HepG2 (cell line): ENCODE measurements around the gene ABHD17B. TPM values are rescaled to one million over a fixed set of nuclear protein-coding genes. Genes with fewer than 3 reads are reported as not detected.

ENCODE experiments used
- CC2D1A ChIP-seq: sonication (generic); formaldehyde crosslinking; IDR thresholded peaks from 2 replicates; pipeline ENCODE4 v1.8.1; 2023; ENCODE audit warnings: mild to moderate bottlenecking, missing genetic modification reagents
- FOXC1 ChIP-seq: sonication (generic); formaldehyde crosslinking; IDR thresholded peaks from 2 replicates; pipeline ENCODE4 v1.8.0; 2022; ENCODE audit warnings: mild to moderate bottlenecking, missing genetic modification reagents, borderline replicate concordance
- GABPA ChIP-seq, 2 experiments: IDR thresholded peaks; 2 replicates each; pipeline ENCODE4 v1.6.1; 2011 to 2016; ENCODE audit warnings: low read depth in 2 of 2, low read length in 1 of 2, missing biosample characterization in 1 of 2, missing genetic modification characterization in 1 of 2
- MAFF ChIP-seq: IDR thresholded peaks from 2 replicates; pipeline ENCODE4 v1.6.1; 2011; ENCODE audit warnings: low read depth, low read length, improper control_type of control experiment
- NFKB2 ChIP-seq: sonication (generic); formaldehyde crosslinking; IDR thresholded peaks from 2 replicates; pipeline ENCODE4 v1.4.0; 2020; ENCODE audit warnings: missing genetic modification reagents, borderline replicate concordance
- PCBP1 ChIP-seq: fragments of 200-400 bp; formaldehyde crosslinking; IDR thresholded peaks from 2 replicates; pipeline ENCODE4 v1.6.1; 2017; ENCODE audit warnings: mild to moderate bottlenecking, low read depth, low read length, borderline replicate concordance
- POLR2AphosphoS2 ChIP-seq: IDR thresholded peaks from 2 replicates; pipeline ENCODE4 v1.6.1; 2011; ENCODE audit warnings: low read depth, low read length, improper control_type of control experiment
- SRSF4 ChIP-seq: fragments of 200-400 bp; formaldehyde crosslinking; IDR thresholded peaks from one replicate; pipeline ENCODE4 v1.6.1; 2018; ENCODE audit warnings: mild to moderate bottlenecking, low read depth, low read length, moderate library complexity; ENCODE audit not compliant: poor library complexity, severe bottlenecking
- TGIF2 ChIP-seq: IDR thresholded peaks from 2 replicates; pipeline ENCODE4 v1.6.1; 2016; ENCODE audit warnings: control low read depth, missing compliant biosample characterization
- YEATS2 ChIP-seq: sonication (generic); formaldehyde crosslinking; IDR thresholded peaks from 2 replicates; pipeline ENCODE4 v1.4.0; 2020; ENCODE audit warnings: missing genetic modification reagents, borderline replicate concordance
- ZFP36L2 ChIP-seq: sonication (generic); formaldehyde crosslinking; IDR thresholded peaks from 2 replicates; pipeline ENCODE4 v1.4.0; 2020; ENCODE audit warnings: missing genetic modification reagents
- ZKSCAN1 ChIP-seq: fragments of 150-350 bp; IDR thresholded peaks from 2 replicates; pipeline ENCODE4 v1.6.1; 2014; ENCODE audit warnings: low read length
- ZNF136 ChIP-seq: sonication (generic); formaldehyde crosslinking; IDR thresholded peaks from 2 replicates; pipeline ENCODE4 v1.8.1; 2022; ENCODE audit warnings: low read depth, mild to moderate bottlenecking, moderate library complexity, missing genetic modification reagents
- ZNF274 ChIP-seq: sonication (generic); formaldehyde crosslinking; IDR thresholded peaks from 2 replicates; pipeline ENCODE4 v1.5.1; 2020; ENCODE audit warnings: mild to moderate bottlenecking, missing genetic modification reagents
- ZNF652 ChIP-seq: IDR thresholded peaks from 2 replicates; pipeline ENCODE4 v1.6.1; 2016; ENCODE audit warnings: low read depth, borderline replicate concordance
- ZNF678 ChIP-seq: sonication (generic); formaldehyde crosslinking; IDR thresholded peaks from 2 replicates; pipeline ENCODE4 v1.4.0; 2020; ENCODE audit warnings: mild to moderate bottlenecking, missing genetic modification reagents
- ZNF788 ChIP-seq: sonication (generic); formaldehyde crosslinking; IDR thresholded peaks from 2 replicates; pipeline ENCODE4 v1.5.0; 2020; ENCODE audit warnings: mild to moderate bottlenecking, missing genetic modification reagents, borderline replicate concordance
- polyA plus RNA-seq, 8 experiments: library from polyadenylated mRNA; depleted of rRNA in 3 of 8; stranded (reverse) in 7 of 8; unstranded in 1 of 8; fragments of >200 nt; fragmentation: Illumina TruSeq in 4 of 8; extraction: Trizol in 4 of 8; gene quantifications; 2 replicates each; pipeline versions ENCODE4 v1.2.1 to v1.2.3, GENCODE V29; 2011 to 2016; ENCODE audit warnings: low read depth in 4 of 8, missing spikeins in 1 of 8, mixed read lengths in 1 of 8; ENCODE audit not compliant: insufficient read depth in 1 of 8
- total RNA-seq, 5 experiments: library from RNA; depleted of rRNA; stranded (reverse); fragments of >200 nt; fragmentation: Illumina TruSeq; extraction: Trizol; gene quantifications; 2 replicates each; pipeline ENCODE4 v1.2.3, GENCODE V29; 2016; ENCODE audit warnings: low read depth in 1 of 5
- TF ChIP-seq, protein P1 (sequence below): sonication (generic); formaldehyde crosslinking; IDR thresholded peaks from 2 replicates; pipeline ENCODE4 v1.5.0; 2020; ENCODE audit warnings: mild to moderate bottlenecking, missing genetic modification reagents, moderate library complexity
- TF ChIP-seq, protein P2 (sequence below): sonication (generic); formaldehyde crosslinking; IDR thresholded peaks from 2 replicates; pipeline ENCODE4 v1.4.0; 2020; ENCODE audit warnings: missing genetic modification reagents
- TF ChIP-seq, protein P3 (sequence below): sonication (generic); formaldehyde crosslinking; IDR thresholded peaks from 2 replicates; pipeline ENCODE4 v1.4.0; 2020; ENCODE audit warnings: mild to moderate bottlenecking, missing genetic modification reagents, borderline replicate concordance

The ABHD17B gene
- total and polyA plus RNA-seq, 2 of the 13 experiments (the other 11 are each of a cell fraction or from before 2014, with no cell fraction given): 11.3 to 22.0 TPM

DNA sequence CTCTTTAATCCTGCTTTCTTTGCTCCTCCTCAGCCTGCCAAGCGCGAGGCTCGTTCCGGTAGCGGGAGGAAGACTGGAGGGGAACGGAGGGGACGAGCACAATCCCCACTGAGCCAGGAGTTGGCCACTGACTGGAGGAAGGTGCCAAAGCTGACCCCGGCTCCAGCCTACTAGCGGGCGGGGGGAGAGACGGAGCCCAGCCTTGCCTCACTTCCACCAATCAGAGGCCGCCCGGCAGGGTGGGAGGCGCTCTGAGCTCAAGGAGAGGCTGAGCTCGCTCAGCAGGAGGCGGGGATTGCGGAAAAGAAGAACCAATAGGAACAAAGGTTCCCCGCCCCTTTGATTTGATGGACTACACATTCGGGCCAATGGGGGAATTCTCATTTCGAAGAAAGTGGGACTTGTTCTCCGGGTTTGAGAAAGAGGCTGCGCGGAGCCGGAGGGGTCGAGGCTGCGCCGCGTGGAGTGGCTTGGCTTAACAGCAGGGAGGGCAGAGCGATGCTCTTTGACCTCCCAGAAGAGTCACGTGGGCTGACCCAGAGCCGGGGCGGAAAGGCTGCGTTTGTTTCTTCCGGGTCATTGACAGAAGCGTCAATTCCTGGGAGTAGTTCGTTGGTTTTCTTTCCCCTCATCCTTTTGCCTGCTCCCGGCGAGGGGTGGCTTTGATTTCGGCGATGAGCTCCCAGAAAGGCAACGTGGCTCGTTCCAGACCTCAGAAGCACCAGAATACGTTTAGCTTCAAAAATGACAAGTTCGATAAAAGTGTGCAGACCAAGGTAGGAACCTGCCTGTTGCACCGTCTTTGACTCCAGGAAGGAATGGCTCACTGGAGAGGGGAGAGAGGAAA lies at the start of gene ABHD17B, which contains the start of gene C9orf85 (continued):
- TF ChIP-seq SRSF4 (no peak), ZNF652 (CRISPR knock-in tag) (no peak), ZNF678 (CRISPR knock-in tag) (no peak), FOXC1 (CRISPR knock-in tag) (0 out of 2 replicates have a peak, but pooled peaks have one; percentile 35), NFKB2 (CRISPR knock-in tag) (peak; percentile 31; the same call in 1 of the 2 replicates), MAFF (peak; percentile 17; the same call in 1 of the 2 replicates), ZKSCAN1 (no peak; the same call in 1 of the 2 replicates), CC2D1A (CRISPR knock-in tag) (no peak), ZNF136 (CRISPR knock-in tag) (peak; percentile 85; the same call in 1 of the 2 replicates), ZNF788 (CRISPR knock-in tag) (peak; percentile 59; the same call in 1 of the 2 replicates), PCBP1 (0 out of 2 replicates have a peak, but pooled peaks have one; percentile 63), ZFP36L2 (no peak), ZNF274 (CRISPR knock-in tag) (peak; percentile 29; the same call in 1 of the 2 replicates), GABPA (IDR thresholded peaks at IDR 0.05; ENCODE audit: low read depth, low read length) (peak; percentile 77), GABPA (CRISPR knock-in tag; IDR thresholded peaks at IDR 0.05; ENCODE audit: low read depth) (peak; percentile 95), TGIF2 (CRISPR knock-in tag) (peak; percentile 71), YEATS2 (peak; percentile 77; the same call in 1 of the 2 replicates), POLR2AphosphoS2 (no peak; the same call in 1 of the 2 replicates)
- TF ChIP-seq, protein P1, sequence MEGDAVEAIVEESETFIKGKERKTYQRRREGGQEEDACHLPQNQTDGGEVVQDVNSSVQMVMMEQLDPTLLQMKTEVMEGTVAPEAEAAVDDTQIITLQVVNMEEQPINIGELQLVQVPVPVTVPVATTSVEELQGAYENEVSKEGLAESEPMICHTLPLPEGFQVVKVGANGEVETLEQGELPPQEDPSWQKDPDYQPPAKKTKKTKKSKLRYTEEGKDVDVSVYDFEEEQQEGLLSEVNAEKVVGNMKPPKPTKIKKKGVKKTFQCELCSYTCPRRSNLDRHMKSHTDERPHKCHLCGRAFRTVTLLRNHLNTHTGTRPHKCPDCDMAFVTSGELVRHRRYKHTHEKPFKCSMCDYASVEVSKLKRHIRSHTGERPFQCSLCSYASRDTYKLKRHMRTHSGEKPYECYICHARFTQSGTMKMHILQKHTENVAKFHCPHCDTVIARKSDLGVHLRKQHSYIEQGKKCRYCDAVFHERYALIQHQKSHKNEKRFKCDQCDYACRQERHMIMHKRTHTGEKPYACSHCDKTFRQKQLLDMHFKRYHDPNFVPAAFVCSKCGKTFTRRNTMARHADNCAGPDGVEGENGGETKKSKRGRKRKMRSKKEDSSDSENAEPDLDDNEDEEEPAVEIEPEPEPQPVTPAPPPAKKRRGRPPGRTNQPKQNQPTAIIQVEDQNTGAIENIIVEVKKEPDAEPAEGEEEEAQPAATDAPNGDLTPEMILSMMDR (CRISPR knock-in tag): 0 out of 2 replicates have a peak, but pooled peaks have one; percentile 6
- TF ChIP-seq, protein P2, sequence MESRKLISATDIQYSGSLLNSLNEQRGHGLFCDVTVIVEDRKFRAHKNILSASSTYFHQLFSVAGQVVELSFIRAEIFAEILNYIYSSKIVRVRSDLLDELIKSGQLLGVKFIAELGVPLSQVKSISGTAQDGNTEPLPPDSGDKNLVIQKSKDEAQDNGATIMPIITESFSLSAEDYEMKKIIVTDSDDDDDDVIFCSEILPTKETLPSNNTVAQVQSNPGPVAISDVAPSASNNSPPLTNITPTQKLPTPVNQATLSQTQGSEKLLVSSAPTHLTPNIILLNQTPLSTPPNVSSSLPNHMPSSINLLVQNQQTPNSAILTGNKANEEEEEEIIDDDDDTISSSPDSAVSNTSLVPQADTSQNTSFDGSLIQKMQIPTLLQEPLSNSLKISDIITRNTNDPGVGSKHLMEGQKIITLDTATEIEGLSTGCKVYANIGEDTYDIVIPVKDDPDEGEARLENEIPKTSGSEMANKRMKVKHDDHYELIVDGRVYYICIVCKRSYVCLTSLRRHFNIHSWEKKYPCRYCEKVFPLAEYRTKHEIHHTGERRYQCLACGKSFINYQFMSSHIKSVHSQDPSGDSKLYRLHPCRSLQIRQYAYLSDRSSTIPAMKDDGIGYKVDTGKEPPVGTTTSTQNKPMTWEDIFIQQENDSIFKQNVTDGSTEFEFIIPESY: no peak
- TF ChIP-seq, protein P3, sequence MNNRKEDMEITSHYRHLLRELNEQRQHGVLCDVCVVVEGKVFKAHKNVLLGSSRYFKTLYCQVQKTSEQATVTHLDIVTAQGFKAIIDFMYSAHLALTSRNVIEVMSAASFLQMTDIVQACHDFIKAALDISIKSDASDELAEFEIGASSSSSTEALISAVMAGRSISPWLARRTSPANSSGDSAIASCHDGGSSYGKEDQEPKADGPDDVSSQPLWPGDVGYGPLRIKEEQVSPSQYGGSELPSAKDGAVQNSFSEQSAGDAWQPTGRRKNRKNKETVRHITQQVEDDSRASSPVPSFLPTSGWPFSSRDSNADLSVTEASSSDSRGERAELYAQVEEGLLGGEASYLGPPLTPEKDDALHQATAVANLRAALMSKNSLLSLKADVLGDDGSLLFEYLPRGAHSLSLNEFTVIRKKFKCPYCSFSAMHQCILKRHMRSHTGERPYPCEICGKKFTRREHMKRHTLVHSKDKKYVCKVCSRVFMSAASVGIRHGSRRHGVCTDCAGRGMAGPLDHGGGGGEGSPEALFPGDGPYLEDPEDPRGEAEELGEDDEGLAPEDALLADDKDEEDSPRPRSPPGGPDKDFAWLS (CRISPR knock-in tag): 0 out of 2 replicates have a peak, but pooled peaks have one; percentile 1
